Suprapubic skin (tissue), 4 donors: ENCODE data around the gene SEMA7A.

Source experiments
- CTCF ChIP-seq, 2 donors: fragments of 200-600 bp in 1 of 2; fragments of 450-650 bp in 1 of 2; sonication (generic) in 1 of 2; IDR thresholded peaks; one replicate each; pipeline ENCODE4 v1.5.1; 2016 to 2019; ENCODE audit warnings: antibody characterized with exemption in 2 of 2, mild to moderate bottlenecking in 1 of 2, moderate library complexity in 1 of 2
- POLR2A ChIP-seq, 2 donors: fragments of 450-650 bp; IDR thresholded peaks; one replicate each; pipeline ENCODE4 v1.6.1; 2017; ENCODE audit warnings: antibody characterized with exemption in 2 of 2, mild to moderate bottlenecking in 2 of 2, moderate library complexity in 2 of 2
- POLR2AphosphoS5 ChIP-seq, 3 donors: sonication (generic); formaldehyde crosslinking; IDR thresholded peaks; one replicate each; pipeline ENCODE4 v1.6.1; 2017; ENCODE audit warnings: antibody characterized with exemption in 3 of 3

DNA sequence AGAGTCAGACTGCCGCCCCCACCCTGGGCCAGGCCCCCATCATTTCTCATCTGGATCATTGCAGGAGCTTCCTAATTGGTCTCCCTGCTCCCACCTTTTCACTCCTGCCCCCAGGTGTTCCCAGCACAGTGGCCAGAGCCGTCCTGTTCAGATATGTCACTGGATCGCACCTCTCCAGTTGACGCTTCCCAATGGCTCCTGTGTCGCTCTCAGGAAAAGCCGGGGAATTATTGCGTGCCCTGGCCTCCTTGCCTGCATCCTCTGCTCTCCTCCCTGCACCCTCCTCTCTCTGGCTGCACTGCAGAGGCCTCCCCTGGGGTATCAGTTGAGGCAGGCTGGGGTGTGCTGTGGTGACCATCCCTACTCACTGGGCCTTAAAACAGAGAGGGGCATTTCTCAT is 40.9 kb downstream of the SEMA7A start:
- no peak for TF ChIP-seq POLR2A (IDR thresholded peaks at IDR 0.05)
- TF ChIP-seq CTCF (IDR thresholded peaks at IDR 0.05) = no peak
- TF ChIP-seq POLR2AphosphoS5 (IDR thresholded peaks at IDR 0.05) = no peak
